Cardiac muscle cell (in vitro differentiated cells and primary cell): ENCODE data around the gene RAD18. TPM values are rescaled to one million over a fixed set of nuclear protein-coding genes. Genes with fewer than 3 reads are reported as not detected.

Experiments
- DNase-seq, 2 donors: peaks; one replicate each; pipeline versions ENCODE4 v3.0.0 to v3.0.0-alpha.2; 2010 to 2017; ENCODE audit warnings: low read depth in 1 of 2, low spot score in 1 of 2
- H3K27ac ChIP-seq: fragments of 200-600 bp; sonication (generic); 2 replicates; pipeline ENCODE4 v1.5.1; 2016
- H3K27me3 ChIP-seq: fragments of 200-600 bp; sonication (generic); 2 replicates; pipeline ENCODE4 v1.6.0; 2016; ENCODE audit warnings: control low read depth
- H3K36me3 ChIP-seq: fragments of 200-600 bp; sonication (generic); 2 replicates; pipeline ENCODE4 v1.5.1; 2016; ENCODE audit warnings: control low read depth
- H3K4me1 ChIP-seq: fragments of 200-600 bp; sonication (generic); 2 replicates; pipeline ENCODE4 v1.8.1; 2017; ENCODE audit warnings: low read depth, mild to moderate bottlenecking, mixed run types
- H3K4me3 ChIP-seq: fragments of 200-600 bp; sonication (generic); 2 replicates; pipeline ENCODE4 v1.5.1; 2016; ENCODE audit warnings: mild to moderate bottlenecking
- H3K9me3 ChIP-seq: fragments of 200-600 bp; sonication (generic); 2 replicates; pipeline ENCODE4 v1.5.1; 2017; ENCODE audit warnings: low read depth, mild to moderate bottlenecking, control low read depth
- CTCF ChIP-seq: IDR thresholded peaks from 2 replicates; pipeline ENCODE4 v1.5.1; 2012; ENCODE audit warnings: low read depth, mild to moderate bottlenecking, low read length
- polyA plus RNA-seq: library from polyadenylated mRNA; unstranded; fragments of >200 nt; fragmentation: Nextera tagmentation; extraction: Ambion mirVana; gene quantifications from 2 replicates; pipeline ENCODE4 v1.2.1, GENCODE V29; 2016
- total RNA-seq: library from RNA; depleted of rRNA; stranded (reverse); fragments of >200 nt; gene quantifications from 2 replicates; pipeline ENCODE4 v1.2.3, GENCODE V29; 2016

Gene RAD18
- total and polyA plus RNA-seq, 2 experiments from 2014 or later = 5.9 to 7.8 TPM

GRCh38 chr3:9007213-9007612 is 43.9 kb upstream of the RAD18 start:
- no peaks in the 10 kb centered on the region for H3K36me3 ChIP-seq
- no peak overlapping the region for H3K27ac ChIP-seq

GRCh38 chr3:9000041-9000440 is 36.8 kb upstream of the RAD18 start:
- no peak for DNase-seq
- Histone ChIP-seq H3K4me1 (no peaks in the 10 kb centered on the region), H3K36me3 (no peaks in the 10 kb centered on the region), H3K9me3 (no peaks in the 10 kb centered on the region), H3K27me3 (no peaks in the 10 kb centered on the region), H3K27ac (no peak overlapping the region), H3K4me3 (no peak overlapping the region)
- no peak for TF ChIP-seq CTCF

More at GRCh38 chr3:9007213-9007612, 43.9 kb upstream of the RAD18 start:
- TF ChIP-seq CTCF = no peak
- DNase-seq = no peak
- H3K9me3 ChIP-seq = no peaks in the 10 kb centered on the region
- H3K4me1 ChIP-seq = no peaks in the 10 kb centered on the region
- H3K4me3 ChIP-seq = no peak overlapping the region
- no peaks in the 10 kb centered on the region for H3K27me3 ChIP-seq

- no peaks in the 10 kb centered on the region for H3K27me3 ChIP-seq
- H3K4me3 ChIP-seq = no peak overlapping the region
- H3K4me1 ChIP-seq = no peaks in the 10 kb centered on the region
- H3K36me3 ChIP-seq = no peaks in the 10 kb centered on the region
- H3K27ac ChIP-seq = no peak overlapping the region
- no peaks in the 10 kb centered on the region for H3K9me3 ChIP-seq
- no peak for DNase-seq
- no peak for TF ChIP-seq CTCF
Measured at GRCh38 chr3:8997151-8997550, 33.9 kb upstream of the RAD18 start.

GRCh38 chr3:8996681-8997121 is 33.4 kb upstream of the RAD18 start:
- H3K9me3 ChIP-seq = no peaks in the 10 kb centered on the region
- TF ChIP-seq CTCF = peak; percentile 53
- no peak overlapping the region for H3K4me3 ChIP-seq
- no peak overlapping the region for H3K27ac ChIP-seq
- DNase-seq = peak; percentile 46 to 67
- no peaks in the 10 kb centered on the region for H3K27me3 ChIP-seq
- no peaks in the 10 kb centered on the region for H3K36me3 ChIP-seq
- H3K4me1 ChIP-seq = no peaks in the 10 kb centered on the region

- Histone ChIP-seq H3K4me1 (no peaks in the 10 kb centered on the region), H3K27me3 (no peaks in the 10 kb centered on the region), H3K27ac (no peak overlapping the region), H3K9me3 (no peaks in the 10 kb centered on the region), H3K4me3 (no peak overlapping the region), H3K36me3 (no peaks in the 10 kb centered on the region)
- no peak for TF ChIP-seq CTCF
- no peak for DNase-seq
Measured at GRCh38 chr3:8996216-8996615, 32.9 kb upstream of the RAD18 start.

- TF ChIP-seq CTCF = no peak
- DNase-seq = no peak
- Histone ChIP-seq H3K36me3 (no peaks in the 10 kb centered on the region), H3K4me3 (no peak overlapping the region), H3K9me3 (no peaks in the 10 kb centered on the region), H3K27ac (no peak overlapping the region), H3K4me1 (peaks cover 2% of the 10 kb centered on the region), H3K27me3 (no peaks in the 10 kb centered on the region)
Measured at GRCh38 chr3:8994226-8994625, 31.0 kb upstream of the RAD18 start.
